ENCODE results near the gene FUT9.

GRCh38 chr6:96195272-96195671 lies 179.5 kb downstream of the FUT9 start:
- TF ChIP-seq RAD21 (IDR thresholded peaks at IDR 0.05; ENCODE audit: low read depth) (no peak), MAX (IDR thresholded peaks at IDR 0.05) (no peak), CEBPB (IDR thresholded peaks at IDR 0.05) (no peak), EGR1 (IDR thresholded peaks at IDR 0.05) (no peak), REST (IDR thresholded peaks at IDR 0.05; ENCODE audit: low read depth) (no peak), EP300 (IDR thresholded peaks at IDR 0.05; ENCODE audit: borderline replicate concordance) (no peak), YY1 (IDR thresholded peaks at IDR 0.05; ENCODE audit: low read depth) (no peak), TAF1 (IDR thresholded peaks at IDR 0.05; ENCODE audit: low read depth) (no peak)
